IPS-20b (cell line): ENCODE results near the gene KIF1B.
A peak's percentile ranks its signal among the peaks of the same experiment; 100 is the strongest.
"Not testable (repeated sequence)": the region's sequence is repeated elsewhere in the genome, so short reads cannot be mapped to it uniquely, and the experiment has no call there.

Experiments
- H3K27ac ChIP-seq: one replicate; pipeline ENCODE4 v1.5.1; 2013; ENCODE audit warnings: low read length
- H3K27me3 ChIP-seq: 2 replicates; pipeline ENCODE4 v1.6.1; 2013; ENCODE audit warnings: mild to moderate bottlenecking, low read length, inconsistent platforms; ENCODE audit not compliant: insufficient read depth
- H3K36me3 ChIP-seq: 2 replicates; pipeline ENCODE4 v1.6.1; 2013; ENCODE audit warnings: low read depth, mild to moderate bottlenecking, inconsistent platforms, low read length, moderate library complexity; ENCODE audit not compliant: insufficient read depth
- H3K4me1 ChIP-seq: 2 replicates; pipeline ENCODE4 v1.6.1; 2013; ENCODE audit warnings: mild to moderate bottlenecking, control low read depth, inconsistent platforms, low read length, moderate library complexity; ENCODE audit not compliant: insufficient read depth
- H3K4me3 ChIP-seq: 2 replicates; pipeline ENCODE4 v1.5.1; 2013; ENCODE audit warnings: mild to moderate bottlenecking, low read length, inconsistent platforms
- H3K9ac ChIP-seq: 2 replicates; pipeline ENCODE4 v1.6.1; 2013; ENCODE audit warnings: low read depth, mild to moderate bottlenecking, inconsistent platforms, low read length, moderate library complexity
- H3K9me3 ChIP-seq: 2 replicates; pipeline ENCODE4 v1.6.1; 2013; ENCODE audit warnings: mild to moderate bottlenecking, low read depth, low read length, inconsistent platforms; ENCODE audit not compliant: insufficient read depth

KIF1B gene

DNA sequence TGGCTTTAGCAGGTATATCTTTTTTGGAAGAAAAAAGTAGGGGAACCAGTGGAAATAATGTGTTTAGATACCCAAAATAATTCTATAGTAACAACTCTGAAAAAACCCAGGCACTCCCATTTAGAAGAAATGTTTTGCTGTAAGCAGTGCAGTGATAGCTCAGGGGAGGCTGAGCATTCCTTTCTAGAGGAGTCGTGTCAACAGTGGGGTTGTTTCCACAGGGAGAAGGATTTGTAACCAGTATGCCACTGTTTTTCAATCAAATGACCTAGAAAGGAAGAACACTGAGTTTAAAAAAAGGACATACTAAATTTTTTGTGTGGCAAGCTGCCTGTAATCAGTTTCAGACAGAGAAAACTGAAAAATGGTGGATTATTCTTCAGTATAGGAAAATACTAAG, 190.9 kb downstream of the KIF1B start:
- Histone ChIP-seq H3K4me3 (peak overlapping the region; percentile 82; the same call in 1 of the 2 replicates), H3K9ac (no peak overlapping the region; the same call in 1 of the 2 replicates), H3K9me3 (no peaks in the 10 kb centered on the region), H3K4me1 (peaks cover 8% of the 10 kb centered on the region; the same call in 1 of the 2 replicates), H3K36me3 (peaks cover 60% of the 10 kb centered on the region), H3K27me3 (no peaks in the 10 kb centered on the region), H3K27ac (peak overlapping the region; percentile 35)

DNA sequence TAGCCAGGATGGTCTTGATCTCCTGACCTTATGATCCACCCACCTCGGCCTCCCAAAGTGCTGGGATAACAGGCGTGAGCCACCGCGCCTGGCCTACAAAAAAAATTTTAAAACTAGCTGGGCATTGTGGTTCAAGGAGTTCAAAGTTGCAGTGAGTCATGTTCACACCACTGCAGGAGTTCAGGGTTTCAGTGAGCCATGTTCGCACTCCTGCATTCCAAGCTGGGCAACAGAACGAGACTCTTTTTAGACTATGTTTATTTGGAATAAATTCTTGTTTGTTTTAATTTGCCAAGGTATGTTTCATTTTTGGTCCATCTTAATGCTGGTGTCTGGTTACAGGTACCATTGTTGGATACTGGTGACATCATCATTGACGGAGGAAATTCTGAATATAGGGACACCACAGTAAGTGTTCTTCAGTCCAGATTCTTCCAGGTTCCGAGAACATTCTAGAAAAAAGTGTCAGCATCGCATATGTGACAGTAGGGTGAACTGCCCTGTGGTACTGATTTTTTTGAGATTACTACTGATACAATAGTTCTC, 192.4 kb downstream of the KIF1B start:
- peaks cover 75% of the 10 kb centered on the region for H3K36me3 ChIP-seq
- no peak overlapping the region for H3K4me3 ChIP-seq
- no peaks in the 10 kb centered on the region for H3K9me3 ChIP-seq
- no peak overlapping the region for H3K9ac ChIP-seq
- H3K27ac ChIP-seq: no peak overlapping the region
- no peaks in the 10 kb centered on the region for H3K27me3 ChIP-seq
- peaks cover 8% of the 10 kb centered on the region; the same call in 1 of the 2 replicates for H3K4me1 ChIP-seq

DNA sequence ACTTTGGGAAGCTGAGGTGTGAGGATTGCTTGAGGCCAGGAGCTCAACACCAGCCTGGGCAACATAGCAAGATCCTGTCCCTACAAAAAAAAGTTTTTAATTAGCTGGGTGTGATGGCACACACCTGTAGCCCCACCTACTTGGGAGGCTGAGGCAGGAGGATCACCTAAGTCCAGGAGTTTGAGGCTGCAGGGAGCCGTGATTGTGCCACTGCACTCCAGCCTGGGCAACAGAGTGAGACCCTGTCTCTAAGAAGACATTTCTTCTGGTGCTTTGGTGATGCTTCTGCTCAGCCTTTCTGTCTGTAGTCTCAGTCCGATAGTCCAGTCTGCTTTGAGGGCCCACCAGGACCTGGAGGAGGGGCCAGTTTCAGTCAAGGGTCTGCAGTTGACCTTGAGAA, 196.8 kb downstream of the KIF1B start:
- no peak overlapping the region for H3K27ac ChIP-seq
- H3K27me3 ChIP-seq: no peaks in the 10 kb centered on the region
- H3K4me3 ChIP-seq: no peak overlapping the region
- H3K9me3 ChIP-seq: no peaks in the 10 kb centered on the region
- H3K4me1 ChIP-seq: no peaks in the 10 kb centered on the region
- H3K9ac ChIP-seq: no peak overlapping the region
- H3K36me3 ChIP-seq: peaks cover 100% of the 10 kb centered on the region

DNA sequence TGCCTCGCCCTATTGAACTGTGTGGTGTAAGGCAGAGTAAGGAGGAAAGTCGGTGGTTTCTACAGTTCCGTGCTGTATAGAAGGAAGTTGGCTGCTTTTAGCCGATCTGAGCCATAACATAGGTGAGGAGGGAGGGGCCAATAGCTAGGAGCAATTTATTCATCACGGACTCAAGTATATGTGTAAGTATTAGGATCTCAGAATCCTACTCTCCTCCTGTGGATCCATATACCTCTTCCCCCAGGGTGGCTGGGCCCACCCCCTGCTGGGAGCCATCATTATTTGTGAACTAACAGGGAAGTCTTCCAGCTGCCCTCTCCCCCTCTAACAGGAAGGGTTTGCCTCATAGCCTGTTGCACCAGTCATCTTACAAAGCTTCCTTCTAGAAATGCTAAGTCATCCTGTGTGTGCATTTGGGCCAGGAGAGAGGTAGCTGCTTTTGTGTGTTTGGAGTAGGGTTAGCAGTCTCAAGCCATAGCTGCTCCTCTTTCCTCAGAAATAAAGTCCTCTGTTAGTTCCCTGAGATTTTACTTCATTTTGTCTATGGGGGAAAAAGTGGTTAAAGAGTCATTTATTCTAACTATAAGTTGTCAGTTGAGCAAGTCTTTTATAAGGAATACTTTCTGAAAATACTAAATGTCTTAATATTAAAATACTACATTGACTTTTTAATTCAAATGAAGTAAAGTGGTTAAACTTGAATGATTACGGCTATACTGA, 205.0 kb downstream of the KIF1B start:
- Histone ChIP-seq H3K4me1 (no peaks in the 10 kb centered on the region), H3K9ac (no peak overlapping the region), H3K27ac (no peak overlapping the region), H3K4me3 (no peak overlapping the region), H3K27me3 (no peaks in the 10 kb centered on the region), H3K9me3 (no peaks in the 10 kb centered on the region), H3K36me3 (peaks cover 99% of the 10 kb centered on the region)

DNA sequence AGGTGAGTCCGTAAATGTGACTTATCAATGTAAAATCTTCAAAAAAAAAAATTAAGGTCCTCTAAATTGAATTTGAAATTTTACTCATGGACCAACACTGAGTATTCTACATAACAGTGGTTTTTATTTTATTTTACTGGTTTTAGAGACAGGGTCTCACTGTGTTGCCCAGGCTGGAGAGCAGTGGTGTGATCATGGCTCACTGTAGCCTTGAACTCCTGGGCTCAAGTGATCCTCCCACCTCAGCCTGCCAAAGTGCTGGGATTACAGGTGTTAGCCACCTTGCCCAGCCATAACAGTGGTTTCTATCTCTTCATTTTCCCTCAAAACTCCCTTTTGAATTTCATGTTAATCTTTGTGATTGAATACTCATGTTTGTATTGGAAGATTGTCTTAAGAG, 205.6 kb downstream of the KIF1B start:
- peaks cover 97% of the 10 kb centered on the region for H3K36me3 ChIP-seq
- not testable (repeated sequence) for H3K9me3 ChIP-seq, H3K27ac ChIP-seq, H3K9ac ChIP-seq, H3K4me1 ChIP-seq, H3K4me3 ChIP-seq, H3K27me3 ChIP-seq

DNA sequence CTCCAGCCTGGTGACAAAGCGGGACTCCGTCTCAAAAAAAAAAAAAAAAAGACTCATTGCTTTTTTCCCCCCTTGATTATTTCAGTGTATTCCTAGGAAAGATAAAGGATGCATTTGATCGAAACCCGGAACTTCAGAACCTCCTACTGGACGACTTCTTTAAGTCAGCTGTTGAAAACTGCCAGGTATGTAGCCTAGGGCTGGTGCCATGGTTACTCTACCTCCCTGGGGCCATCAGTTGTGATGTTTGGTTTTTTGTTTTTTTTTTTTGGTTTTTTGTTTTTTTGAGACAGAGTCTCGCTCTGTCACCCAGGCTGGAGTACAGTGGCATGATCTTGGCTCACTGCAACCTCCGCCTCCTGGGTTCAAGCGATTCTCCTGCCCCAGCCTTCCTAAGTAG, 208.4 kb downstream of the KIF1B start:
- H3K27ac ChIP-seq, H3K4me1 ChIP-seq, H3K27me3 ChIP-seq, H3K9ac ChIP-seq, H3K4me3 ChIP-seq, H3K9me3 ChIP-seq: not testable (repeated sequence)
- H3K36me3 ChIP-seq: peaks cover 77% of the 10 kb centered on the region

DNA sequence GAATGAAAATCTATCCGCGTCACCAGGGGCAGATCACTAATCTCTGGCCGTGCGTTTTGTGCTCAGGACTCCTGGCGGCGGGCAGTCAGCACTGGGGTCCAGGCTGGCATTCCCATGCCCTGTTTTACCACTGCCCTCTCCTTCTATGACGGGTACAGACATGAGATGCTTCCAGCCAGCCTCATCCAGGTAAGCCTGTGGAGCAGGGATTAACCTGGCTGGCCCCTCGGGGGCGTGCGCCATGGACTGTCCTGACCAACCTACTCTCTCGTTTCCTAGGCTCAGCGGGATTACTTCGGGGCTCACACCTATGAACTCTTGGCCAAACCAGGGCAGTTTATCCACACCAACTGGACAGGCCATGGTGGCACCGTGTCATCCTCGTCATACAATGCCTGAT, 209.0 kb downstream of the KIF1B start:
- no peak overlapping the region for H3K9ac ChIP-seq
- no peak overlapping the region for H3K4me3 ChIP-seq
- H3K4me1 ChIP-seq: no peaks in the 10 kb centered on the region
- H3K9me3 ChIP-seq: no peaks in the 10 kb centered on the region
- H3K27me3 ChIP-seq: no peaks in the 10 kb centered on the region
- peaks cover 71% of the 10 kb centered on the region for H3K36me3 ChIP-seq
- H3K27ac ChIP-seq: no peak overlapping the region

DNA sequence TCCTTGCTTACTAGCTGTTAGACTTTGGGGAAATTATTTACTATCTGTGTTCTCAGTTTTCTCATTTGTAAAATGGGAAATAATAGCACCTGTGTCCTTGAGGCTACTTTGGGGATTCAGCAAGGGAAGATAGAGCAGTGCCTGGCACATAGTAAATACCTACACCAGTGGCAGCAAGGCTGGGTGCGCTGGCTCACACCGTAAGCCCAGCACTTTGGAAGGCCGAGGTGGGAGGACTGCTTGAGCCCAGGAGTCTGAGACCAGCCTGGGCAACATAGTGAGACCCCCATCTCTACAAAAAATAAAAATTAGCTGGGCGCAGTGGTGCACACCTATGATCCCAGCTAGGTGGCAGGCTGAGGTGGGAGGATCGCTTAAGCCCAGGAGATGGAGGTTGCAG, 211.3 kb downstream of the KIF1B start:
- H3K27me3 ChIP-seq: no peaks in the 10 kb centered on the region
- H3K36me3 ChIP-seq: peaks cover 48% of the 10 kb centered on the region
- H3K9ac ChIP-seq: no peak overlapping the region
- H3K4me3 ChIP-seq: no peak overlapping the region
- H3K9me3 ChIP-seq: no peaks in the 10 kb centered on the region
- no peak overlapping the region for H3K27ac ChIP-seq
- H3K4me1 ChIP-seq: no peaks in the 10 kb centered on the region

DNA sequence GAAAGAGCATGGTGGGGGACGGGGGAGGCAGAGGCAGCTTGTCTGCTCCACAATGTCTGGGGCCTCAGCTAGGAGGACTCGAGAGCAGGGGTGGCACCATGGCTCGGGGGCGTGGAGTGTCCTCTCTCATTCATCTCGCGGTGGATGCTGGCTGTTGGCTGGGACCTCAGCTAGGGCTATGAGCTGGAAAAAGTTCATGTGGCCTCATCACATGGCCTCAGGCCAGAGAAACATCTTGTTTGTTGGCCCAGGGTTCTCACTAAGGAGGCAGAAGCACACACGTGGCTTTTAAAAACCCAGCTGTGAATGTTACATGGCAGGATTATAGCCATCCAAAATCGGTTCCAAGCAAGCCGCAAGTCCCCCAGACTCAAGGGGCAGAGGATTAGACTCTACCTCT, 213.7 kb downstream of the KIF1B start:
- Histone ChIP-seq H3K9ac (no peak overlapping the region), H3K4me1 (no peaks in the 10 kb centered on the region; the same call in 1 of the 2 replicates), H3K4me3 (no peak overlapping the region), H3K36me3 (peaks cover 24% of the 10 kb centered on the region), H3K27ac (no peak overlapping the region), H3K27me3 (no peaks in the 10 kb centered on the region), H3K9me3 (no peaks in the 10 kb centered on the region)

DNA sequence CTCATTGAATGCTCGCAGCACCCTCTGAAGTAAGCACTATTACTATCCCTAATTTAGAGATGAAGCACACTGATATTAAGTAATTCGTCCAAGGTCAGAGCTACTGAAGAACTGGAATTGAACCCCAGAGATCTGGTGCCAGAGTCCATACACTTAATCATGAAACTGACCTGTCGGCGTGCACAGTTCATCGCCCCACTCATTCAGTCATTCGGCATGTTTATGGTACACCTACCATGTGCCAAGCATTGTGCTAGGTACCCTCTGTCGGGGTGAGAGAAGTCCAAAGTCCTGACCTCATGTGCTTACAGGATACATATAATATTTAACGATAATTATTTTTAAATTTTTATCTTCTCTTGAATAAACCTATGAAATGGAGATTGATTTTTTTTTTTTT, 214.3 kb downstream of the KIF1B start:
- Histone ChIP-seq H3K9ac (no peak overlapping the region), H3K4me1 (no peaks in the 10 kb centered on the region; the same call in 1 of the 2 replicates), H3K27ac (no peak overlapping the region), H3K27me3 (no peaks in the 10 kb centered on the region), H3K36me3 (peaks cover 18% of the 10 kb centered on the region), H3K4me3 (no peak overlapping the region), H3K9me3 (no peaks in the 10 kb centered on the region)

DNA sequence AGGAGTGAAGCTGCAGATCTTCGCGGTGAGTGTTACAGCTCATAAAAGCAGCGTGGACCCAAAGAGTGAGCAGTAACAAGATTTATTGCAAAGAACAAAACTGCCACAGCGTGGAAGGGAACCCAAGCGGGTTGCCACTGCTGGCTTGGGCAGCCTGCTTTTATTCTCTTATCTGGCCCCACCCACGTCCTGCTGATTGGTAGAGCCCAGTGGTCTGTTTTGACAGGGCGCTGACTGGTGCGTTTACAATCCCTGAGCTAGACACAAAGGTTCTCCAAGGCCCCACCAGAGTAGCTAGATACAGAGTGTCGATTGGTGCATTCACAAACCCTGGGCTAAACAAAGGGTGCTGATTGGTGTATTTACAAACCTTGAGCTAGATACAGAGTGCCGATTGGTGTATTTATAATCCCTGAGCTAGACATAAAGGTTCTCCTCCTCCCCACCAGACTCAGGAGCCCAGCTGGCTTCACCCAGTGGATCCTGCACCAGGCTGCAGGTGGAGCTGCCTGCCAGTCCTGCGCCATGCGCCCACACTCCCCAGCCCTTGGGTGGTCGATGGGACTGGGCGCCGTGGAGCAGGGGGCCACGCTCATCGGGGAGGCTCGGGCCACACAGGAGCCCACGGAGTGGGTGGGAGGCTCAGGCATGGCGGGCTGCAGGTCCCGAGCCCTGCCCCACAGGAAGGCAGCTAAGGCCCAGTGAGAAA, 215.6 kb downstream of the KIF1B start:
- H3K4me3 ChIP-seq, H3K36me3 ChIP-seq, H3K9ac ChIP-seq, H3K9me3 ChIP-seq, H3K27me3 ChIP-seq, H3K4me1 ChIP-seq, H3K27ac ChIP-seq: not testable (repeated sequence)

DNA sequence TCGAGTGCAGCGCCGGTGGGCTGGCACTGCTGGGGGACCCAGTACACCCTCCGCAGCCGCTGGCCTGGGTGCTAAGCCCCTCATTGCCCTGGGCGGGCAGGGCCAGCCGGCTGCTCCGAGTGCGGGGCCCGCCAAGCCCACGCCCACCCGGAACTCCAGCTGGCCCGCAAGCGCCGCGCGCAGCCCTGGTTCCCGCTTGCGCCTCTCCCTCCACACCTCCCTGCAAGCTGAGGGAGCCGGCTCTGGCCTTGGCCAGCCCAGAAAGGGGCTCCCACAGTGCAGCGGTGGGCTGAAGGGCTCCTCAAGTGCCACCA, 216.1 kb downstream of the KIF1B start:
- not testable (repeated sequence) for H3K36me3 ChIP-seq, H3K4me3 ChIP-seq, H3K4me1 ChIP-seq, H3K27ac ChIP-seq, H3K27me3 ChIP-seq, H3K9ac ChIP-seq, H3K9me3 ChIP-seq
